NAMALWA (cell line): ENCODE results near the gene NUDT1.

Source experiments
- DNase-seq: peaks from one replicate; pipeline ENCODE4 v3.0.0-alpha.2; 2015; ENCODE audit warnings: low spot score

NUDT1 gene

GRCh38 chr7:2241580-2242540 is at the start of gene NUDT1, which contains the start of gene MRM2:
Gene NUDT1, plus strand, starts transcription at chr7:2242226. Its CDS starts 2,349 bp downstream, at chr7:2244575.
Gene MRM2, minus strand, starts transcription at chr7:2242205. Its CDS starts 36 bp downstream, at chr7:2242169.
- peak; percentile 81 for DNase-seq

GRCh38 chr7:2192831-2193534 is 49.0 kb upstream of the NUDT1 start:
- DNase-seq, result no peak

DNA sequence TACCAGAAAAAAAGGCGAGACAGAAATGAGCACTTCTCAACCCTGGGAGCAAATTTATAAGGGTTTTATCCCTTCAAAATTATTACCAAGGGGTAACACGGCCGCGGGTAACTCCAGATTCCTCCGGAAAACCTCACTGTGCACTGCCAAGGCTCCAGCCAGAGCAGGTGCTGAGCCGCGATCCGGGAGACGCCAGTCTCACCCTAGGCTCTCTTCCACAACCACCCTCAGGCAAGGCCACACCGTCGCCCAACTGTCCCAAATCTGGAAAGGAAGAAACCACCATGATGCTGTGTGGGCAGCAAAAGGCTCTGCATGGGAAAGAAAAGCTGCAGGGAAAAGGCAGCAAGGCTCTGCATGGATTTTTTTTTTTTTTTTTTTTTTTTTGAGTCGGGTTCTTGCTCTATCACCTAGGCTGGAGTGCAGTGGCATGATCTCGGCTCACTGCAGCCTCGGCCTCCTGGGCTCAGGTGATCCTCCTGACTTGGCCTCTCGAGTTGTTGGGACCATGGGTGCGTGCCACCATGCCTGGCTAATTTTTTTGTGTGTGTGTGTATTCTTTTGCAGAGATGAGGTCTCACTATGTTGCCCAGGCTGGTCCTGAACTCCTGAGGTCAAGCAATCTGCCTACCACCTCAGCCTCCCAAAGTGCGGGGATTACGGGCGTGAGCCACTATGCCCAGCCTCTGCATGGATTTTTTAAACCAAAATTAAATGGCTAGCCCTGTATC is 48.3 kb upstream of the NUDT1 start:
- no peak for DNase-seq

DNA sequence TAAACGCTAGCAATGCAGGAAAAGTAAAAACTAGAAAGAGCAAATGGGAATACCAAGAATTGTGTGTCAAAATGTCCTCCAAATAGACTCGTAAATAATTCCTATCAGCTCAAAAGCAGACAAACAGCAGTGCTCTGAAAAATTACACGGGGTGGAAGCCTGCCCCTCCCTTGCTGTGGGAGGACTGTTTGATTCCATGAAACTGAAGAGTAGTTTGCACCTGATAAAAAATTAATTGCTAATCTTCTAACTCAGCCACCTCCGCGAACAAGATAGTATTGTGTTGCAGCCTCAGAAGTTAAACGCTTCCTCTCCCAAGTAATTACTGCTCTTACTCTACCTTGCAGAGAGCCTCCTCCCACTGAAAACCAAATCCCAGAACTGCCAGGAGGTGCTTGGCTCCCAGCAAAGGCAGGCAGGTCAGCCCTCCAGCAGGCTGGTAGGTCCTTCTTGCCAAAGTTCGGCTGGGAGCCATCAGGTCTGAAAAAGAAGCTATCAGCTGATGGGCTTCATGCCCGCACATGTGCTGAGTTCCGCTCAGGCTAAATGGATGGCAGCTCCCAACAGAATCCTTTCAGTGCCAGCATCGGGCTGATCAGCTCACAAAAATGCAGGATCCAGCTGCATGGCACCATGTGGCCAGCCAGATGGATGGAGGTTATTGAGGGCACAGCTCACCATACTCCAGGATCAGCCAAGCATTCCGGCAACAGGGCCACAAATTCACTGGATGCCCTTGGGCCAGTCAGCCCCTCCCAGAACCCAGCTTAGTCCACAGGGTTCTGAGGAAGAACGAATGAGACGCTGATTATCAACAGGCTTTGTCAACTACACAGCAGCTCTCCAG is 46.4 kb upstream of the NUDT1 start:
- no peak for DNase-seq

DNA sequence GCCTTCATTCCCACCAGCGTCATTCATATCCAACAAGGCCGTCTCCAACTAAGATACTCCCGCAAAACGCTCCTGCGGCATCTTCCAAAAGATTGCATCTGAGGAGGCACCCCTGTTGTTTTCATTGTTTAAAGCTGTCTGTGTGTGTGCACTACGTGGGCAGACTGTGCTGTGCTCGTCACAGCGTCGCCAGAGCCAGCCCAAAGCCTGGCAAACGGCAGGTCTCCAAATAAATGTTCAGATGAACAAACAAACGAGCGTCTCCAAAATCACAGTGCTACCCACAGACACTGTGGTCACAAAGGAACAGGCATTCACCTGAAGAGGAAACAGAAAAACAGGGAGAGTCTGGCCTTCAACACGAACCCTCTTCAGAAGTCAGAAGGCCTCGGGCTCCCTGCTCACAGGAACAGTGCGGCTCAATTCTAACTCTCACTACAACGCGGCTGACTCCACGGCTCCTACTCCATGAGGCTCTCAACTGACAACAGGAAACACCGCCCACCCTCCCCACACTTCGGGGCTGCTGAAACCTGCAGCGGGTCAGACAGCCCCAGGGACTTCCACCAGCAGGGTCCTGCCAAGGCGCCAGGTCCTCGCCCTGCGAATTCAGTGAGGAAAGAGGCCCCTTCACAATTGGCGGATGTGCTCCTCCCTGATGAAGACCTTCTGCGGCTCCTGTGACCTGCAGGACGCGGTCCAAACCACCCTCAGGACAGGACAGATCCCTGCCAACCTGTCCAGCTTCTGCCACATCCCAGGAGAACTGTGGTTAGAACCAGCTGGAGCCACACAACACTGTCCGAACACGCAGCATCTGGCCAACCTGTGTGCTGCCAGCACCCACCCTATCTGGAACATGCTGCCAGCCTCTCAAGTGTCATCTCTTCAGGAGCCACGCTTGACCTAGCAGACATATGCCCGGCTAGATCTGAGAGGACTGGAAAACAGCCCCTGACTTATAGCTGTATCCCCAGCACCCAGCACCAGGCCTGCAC is 45.3 kb upstream of the NUDT1 start:
- no peak for DNase-seq

GRCh38 chr7:2197436-2198155 is 44.4 kb upstream of the NUDT1 start:
- no peak for DNase-seq

DNA sequence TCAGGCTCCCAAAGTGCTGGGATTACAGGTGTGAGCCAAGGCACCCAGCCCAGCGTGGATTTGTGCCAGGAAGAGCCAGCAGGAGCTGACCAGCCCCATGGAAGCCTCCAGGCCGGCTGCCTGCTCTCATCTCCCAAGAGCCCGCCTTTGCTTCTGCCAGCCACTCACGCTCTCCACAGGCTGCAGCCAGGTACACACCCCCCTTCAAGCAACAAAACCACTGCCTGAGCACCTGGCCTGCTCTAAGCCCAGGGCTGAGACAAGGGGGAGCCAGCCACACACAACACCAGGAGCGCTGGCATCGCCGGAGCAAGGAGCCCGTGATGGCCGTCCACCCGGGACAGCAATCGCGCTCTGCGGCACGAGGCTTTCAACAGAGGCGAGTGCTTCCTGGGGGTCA is 43.8 kb upstream of the NUDT1 start:
- DNase-seq, result no peak

- DNase-seq, result no peak
These were observed 43.3 kb upstream of the NUDT1 start for GRCh38 chr7:2198760-2199159.

DNA sequence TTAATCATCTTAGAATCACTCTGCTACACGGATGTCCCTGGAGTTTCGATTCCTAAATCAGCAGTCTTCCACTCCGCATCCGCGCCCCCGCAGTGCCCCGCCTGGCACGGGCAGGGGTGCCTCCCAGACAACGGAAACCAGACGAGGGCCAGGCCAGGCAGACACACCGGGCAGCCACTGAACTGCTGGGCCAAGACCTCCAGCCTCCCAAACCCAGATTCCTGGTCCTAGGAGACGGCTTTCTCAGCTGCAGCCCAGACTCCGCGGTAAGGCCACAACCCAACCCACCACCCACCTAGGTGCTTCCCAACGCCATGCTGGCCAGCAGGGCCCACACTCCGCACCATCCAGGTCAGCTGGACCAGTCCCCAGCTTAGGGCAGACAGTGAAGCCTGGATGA is 42.5 kb upstream of the NUDT1 start:
- no peak for DNase-seq

- no peak for DNase-seq
These were observed 42.0 kb upstream of the NUDT1 start for GRCh38 chr7:2199956-2200583.

GRCh38 chr7:2200584-2200980 is 41.4 kb upstream of the NUDT1 start:
- no peak for DNase-seq

- DNase-seq, result no peak
These were observed 40.9 kb upstream of the NUDT1 start for GRCh38 chr7:2201128-2201527.

GRCh38 chr7:2201686-2202360 is 40.2 kb upstream of the NUDT1 start:
- no peak for DNase-seq

- no peak for DNase-seq
These were observed 39.7 kb upstream of the NUDT1 start for GRCh38 chr7:2202361-2202761.

DNA sequence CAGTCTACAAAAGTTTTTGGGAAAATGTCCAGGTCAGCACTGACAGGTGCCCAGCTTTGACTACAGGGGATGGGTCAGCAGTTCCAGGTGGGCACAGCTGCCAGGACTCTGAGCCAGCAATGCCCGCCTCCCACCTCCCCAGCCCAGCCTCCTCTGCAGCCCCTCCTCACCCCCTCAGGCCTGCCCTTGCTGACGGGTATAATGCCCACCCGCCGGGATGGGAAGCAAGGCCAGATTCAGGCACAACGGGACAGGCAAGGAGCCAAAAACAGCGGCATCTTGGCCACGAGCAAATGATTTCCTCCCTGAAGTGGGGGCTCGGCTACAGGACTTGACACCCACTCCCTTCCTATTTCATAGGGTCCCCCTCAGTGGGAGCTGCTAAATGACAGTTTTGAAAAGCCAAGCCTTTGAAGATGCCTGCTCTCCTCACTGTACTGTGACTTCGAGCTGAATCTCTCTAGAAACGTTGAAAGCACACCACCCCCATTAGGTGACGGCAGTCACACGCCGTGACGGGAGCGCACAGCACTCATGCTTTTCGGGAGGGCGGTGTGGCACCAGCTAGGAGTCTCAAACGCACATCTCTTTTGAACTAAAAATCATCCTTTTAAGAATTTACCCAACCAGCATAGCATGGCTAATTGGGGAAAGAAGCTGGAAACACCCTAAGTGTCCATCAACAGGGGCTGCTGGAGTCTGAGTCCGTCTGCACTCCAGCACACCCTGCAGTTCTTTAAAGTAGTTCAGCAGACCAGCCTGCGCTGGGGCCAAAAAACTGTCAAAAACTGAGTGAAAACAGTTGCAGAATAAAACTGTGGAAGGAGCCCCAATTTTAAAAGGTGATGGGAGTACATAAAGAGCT is 38.9 kb upstream of the NUDT1 start:
- DNase-seq, result no peak

DNA sequence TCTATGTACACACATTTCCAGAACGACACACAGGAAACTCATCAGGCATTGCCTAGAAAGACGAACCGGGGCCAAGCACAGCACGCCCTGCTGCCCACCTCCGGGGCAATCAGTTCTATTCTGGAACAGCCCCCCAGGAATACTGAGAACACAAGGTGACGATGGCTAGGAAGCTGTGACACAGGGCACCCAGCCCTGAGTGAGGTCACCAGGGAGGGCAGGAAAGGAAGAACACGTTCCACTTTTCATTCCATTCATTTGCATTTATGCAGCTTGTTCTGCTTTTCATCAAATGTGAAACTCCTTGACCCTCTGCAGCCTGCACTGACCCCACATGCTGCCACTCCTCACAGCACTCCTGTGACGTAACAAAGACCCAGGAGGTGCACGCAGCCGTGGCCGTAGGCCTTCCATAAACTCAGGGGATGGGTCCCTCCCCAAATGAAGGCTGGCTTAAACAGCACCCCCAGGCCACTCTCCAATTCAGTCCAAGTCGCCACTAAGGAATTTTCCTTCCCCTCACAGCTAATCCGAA is 38.2 kb upstream of the NUDT1 start:
- peak; percentile 40 for DNase-seq

GRCh38 chr7:2204446-2204845 is 37.6 kb upstream of the NUDT1 start:
- DNase-seq, result no peak
